Measurements from ENCODE around the gene HS2ST1.

GRCh38 chr1:86972262-86972661 is 57.8 kb downstream of the HS2ST1 start:
- TF ChIP-seq POLR2AphosphoS5 (IDR thresholded peaks at IDR 0.05; ENCODE audit: low read length): no peak
- no peak for TF ChIP-seq REST (IDR thresholded peaks at IDR 0.05; ENCODE audit: low read depth, low read length)
- no peak for TF ChIP-seq CTCF (IDR thresholded peaks at IDR 0.05 in 2 of 3, conservative IDR thresholded peaks at IDR 0.05 in 1 of 3; ENCODE audit: control insufficient read depth in 2 of 3, extremely low read depth in 1 of 3, insufficient read depth in 1 of 3, low read depth in 3 of 3, low read length in 3 of 3)
- TF ChIP-seq MYC (IDR thresholded peaks at IDR 0.05; ENCODE audit: insufficient read depth, insufficient read length, insufficient replicate concordance, low read length, severe bottlenecking): no peak
- no peak for TF ChIP-seq JUNB (IDR thresholded peaks at IDR 0.05)
- no peak for TF ChIP-seq CHD1 (IDR thresholded peaks at IDR 0.05; ENCODE audit: low read depth, low read length)
- no peak for TF ChIP-seq SIN3A (IDR thresholded peaks at IDR 0.05; ENCODE audit: low read depth, low read length)
